Stimulated activated CD4-positive, alpha-beta T cell treated with anti-CD3 and anti-CD28 coated beads, Interleukin-4, amount 100 ng/mL, for 4 hours (primary cell): ENCODE results near the gene ABHD17C.

ENCODE experiments used
- DNase-seq, 2 experiments: peaks; one replicate each; pipeline ENCODE4 v3.0.0-alpha.2; 2020

ABHD17C gene

DNA sequence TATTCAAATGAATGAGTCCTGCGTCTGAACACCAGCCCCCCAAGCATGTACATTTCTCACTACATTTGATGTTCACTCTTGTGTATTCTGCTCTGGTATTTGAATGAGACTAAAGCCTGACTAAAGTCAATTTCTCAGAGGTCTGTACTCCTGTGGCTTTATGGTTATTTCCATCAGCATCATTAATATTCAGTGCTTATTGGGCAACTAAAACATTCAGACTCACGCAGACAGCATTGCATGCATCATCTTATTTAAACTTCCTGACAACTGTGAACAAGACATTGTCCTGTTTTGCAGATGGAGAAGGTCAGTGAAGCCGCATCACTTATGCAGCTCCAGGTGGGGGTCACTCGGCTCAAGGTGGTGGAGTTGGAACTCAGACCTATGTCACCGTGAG is 95.1 kb downstream of the ABHD17C start:
- no peak for DNase-seq

GRCh38 chr15:80791004-80791403 is 95.9 kb downstream of the ABHD17C start:
- no peak for DNase-seq

- DNase-seq = no peak
Observed at GRCh38 chr15:80796407-80796806, 101.3 kb downstream of the ABHD17C start.

DNA sequence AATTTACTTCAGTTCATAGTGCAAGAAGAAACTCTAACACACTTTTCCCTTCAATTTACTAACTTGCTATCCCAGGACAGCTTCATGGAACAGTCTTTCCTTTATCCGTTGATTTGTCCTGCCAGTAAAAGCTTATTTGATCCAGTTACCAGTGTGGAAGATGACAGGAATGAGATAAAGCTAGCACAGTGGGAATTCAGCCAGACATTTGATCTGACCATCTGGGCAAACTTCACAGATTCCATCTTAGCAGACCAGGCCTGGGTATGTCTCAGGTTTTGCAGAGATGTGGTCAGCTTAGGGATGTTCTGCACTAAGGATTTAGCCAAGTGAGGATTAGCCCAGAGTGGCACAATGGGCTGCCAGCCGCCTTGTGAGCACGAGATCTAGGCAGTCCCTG is 103.8 kb downstream of the ABHD17C start:
- DNase-seq = no peak

GRCh38 chr15:80800067-80800466 is 105.0 kb downstream of the ABHD17C start:
- DNase-seq = no peak

DNA sequence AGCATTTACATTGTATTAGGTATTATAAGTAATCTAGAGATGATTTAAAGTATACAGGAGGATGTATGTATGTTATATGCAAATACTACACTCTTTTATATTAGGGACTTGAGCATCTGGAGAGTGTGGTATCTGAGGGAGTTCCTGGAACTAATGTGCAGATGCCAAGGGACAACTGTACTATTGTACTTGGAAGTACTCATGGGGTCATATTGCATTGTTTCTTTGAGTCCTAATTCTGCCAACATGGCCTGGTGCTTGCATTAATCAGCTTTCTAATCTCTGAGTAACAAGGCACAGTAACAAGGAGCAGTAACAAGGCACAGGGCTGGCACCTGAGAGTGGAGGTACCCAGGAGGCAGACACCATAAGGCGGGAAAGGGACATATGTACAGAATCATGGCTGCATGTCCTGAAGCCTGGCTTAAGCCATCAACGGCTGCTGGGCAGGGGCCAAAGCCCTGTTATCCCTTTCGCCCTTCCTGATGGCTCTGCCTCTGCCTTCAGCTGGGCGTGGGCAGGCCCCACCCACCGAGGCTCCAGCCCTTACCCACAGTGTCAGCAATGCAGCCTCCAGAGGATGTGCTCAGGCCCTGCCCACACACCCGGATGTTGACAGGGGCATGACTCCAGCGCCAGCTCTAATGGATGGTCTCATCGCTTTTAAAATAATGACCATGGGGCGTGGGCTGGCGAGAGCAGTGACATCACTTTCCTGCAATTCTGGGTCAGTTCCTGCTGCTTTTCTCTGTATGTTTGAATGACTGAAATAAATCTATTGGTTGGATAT is 107.0 kb downstream of the ABHD17C start:
- DNase-seq = no peak

- peak in 1 of 2 experiments; percentile 55 for DNase-seq
Observed at GRCh38 chr15:80803580-80804525, 108.7 kb downstream of the ABHD17C start.

GRCh38 chr15:80804970-80805495 is 109.9 kb downstream of the ABHD17C start:
- DNase-seq = peak in 1 of 2 experiments; percentile 12
